HL-60 (cell line): ENCODE data around the gene DCTPP1.

Experiments used
- POLR2AphosphoS5 ChIP-seq: IDR thresholded peaks from 2 replicates; pipeline ENCODE4 v1.6.1; 2012; ENCODE audit warnings: low read depth
- TF ChIP-seq, protein P1 (sequence below): IDR thresholded peaks from one replicate; pipeline ENCODE4 v1.5.1; 2011; ENCODE audit warnings: low read length, control low read depth, inconsistent platforms; ENCODE audit not compliant: insufficient read depth

DNA sequence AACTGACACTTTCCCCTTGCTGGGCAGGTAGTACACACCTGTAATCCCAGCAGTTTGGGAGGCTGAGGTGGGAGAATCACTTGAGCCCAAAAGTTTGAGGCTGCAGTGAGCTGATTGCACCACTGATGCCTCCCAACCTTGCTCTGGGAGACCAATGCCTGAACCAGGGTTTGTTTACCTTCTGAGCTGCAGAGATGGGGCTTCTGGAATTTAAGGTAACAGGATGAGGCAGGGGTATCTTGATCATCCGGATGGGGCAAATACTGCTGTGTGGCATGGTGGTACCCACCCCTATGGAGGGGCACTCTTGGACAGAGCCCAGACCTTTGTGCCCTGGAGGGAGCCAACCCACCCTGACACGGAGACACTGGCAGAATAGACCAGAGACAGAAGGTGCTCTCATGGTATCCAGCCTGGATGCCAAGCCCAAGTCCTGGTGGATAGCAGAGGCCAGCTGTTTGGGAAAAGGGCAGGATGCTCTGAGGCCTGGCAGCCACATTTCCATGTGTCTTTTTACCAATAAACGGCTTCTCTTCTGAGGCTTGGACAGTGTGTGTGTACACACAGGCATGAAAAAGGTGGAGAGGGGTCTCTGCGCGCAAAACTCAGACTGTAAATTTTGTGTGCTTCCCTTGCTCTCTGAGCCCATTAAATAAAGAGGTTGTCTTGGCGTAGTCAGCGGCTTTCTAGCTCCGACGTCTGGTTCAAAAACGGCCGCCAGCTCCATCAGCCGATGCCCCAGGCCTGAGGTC is 30.2 kb downstream of the DCTPP1 start:
- TF ChIP-seq, protein P1, sequence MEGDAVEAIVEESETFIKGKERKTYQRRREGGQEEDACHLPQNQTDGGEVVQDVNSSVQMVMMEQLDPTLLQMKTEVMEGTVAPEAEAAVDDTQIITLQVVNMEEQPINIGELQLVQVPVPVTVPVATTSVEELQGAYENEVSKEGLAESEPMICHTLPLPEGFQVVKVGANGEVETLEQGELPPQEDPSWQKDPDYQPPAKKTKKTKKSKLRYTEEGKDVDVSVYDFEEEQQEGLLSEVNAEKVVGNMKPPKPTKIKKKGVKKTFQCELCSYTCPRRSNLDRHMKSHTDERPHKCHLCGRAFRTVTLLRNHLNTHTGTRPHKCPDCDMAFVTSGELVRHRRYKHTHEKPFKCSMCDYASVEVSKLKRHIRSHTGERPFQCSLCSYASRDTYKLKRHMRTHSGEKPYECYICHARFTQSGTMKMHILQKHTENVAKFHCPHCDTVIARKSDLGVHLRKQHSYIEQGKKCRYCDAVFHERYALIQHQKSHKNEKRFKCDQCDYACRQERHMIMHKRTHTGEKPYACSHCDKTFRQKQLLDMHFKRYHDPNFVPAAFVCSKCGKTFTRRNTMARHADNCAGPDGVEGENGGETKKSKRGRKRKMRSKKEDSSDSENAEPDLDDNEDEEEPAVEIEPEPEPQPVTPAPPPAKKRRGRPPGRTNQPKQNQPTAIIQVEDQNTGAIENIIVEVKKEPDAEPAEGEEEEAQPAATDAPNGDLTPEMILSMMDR = no peak
- no peak for TF ChIP-seq POLR2AphosphoS5
